ENCODE measurements around the gene SLC44A1. TPM values are rescaled to one million over a fixed set of nuclear protein-coding genes. Genes with fewer than 3 reads are reported as not detected.

Gene SLC44A1
- total RNA-seq, 1 donor = 60.5 TPM

GRCh38 chr9:105393576-105394344 is 149.3 kb downstream of the SLC44A1 start:
- no peak for TF ChIP-seq CTCF (IDR thresholded peaks at IDR 0.05; ENCODE audit: insufficient read depth, low read length)
- DNase-seq (ENCODE audit: low read depth) = no peak
- H3K4me3 ChIP-seq (ENCODE audit: low read depth, low read length) = no peak overlapping the region

- no peak for TF ChIP-seq CTCF (IDR thresholded peaks at IDR 0.05; ENCODE audit: insufficient read depth, low read length)
- no peak overlapping the region for H3K4me3 ChIP-seq (ENCODE audit: low read depth, low read length)
- DNase-seq (ENCODE audit: low read depth) = no peak
Measured at GRCh38 chr9:105396441-105396840, 152.0 kb downstream of the SLC44A1 start.

GRCh38 chr9:105396901-105397300 is 152.4 kb downstream of the SLC44A1 start:
- no peak for DNase-seq (ENCODE audit: low read depth)
- H3K4me3 ChIP-seq (ENCODE audit: low read depth, low read length) = no peak overlapping the region
- no peak for TF ChIP-seq CTCF (IDR thresholded peaks at IDR 0.05; ENCODE audit: insufficient read depth, low read length)

GRCh38 chr9:105399117-105399516 is 154.7 kb downstream of the SLC44A1 start:
- DNase-seq (ENCODE audit: low read depth) = no peak
- H3K4me3 ChIP-seq (ENCODE audit: low read depth, low read length) = no peak overlapping the region
- TF ChIP-seq CTCF (IDR thresholded peaks at IDR 0.05; ENCODE audit: insufficient read depth, low read length) = no peak

- H3K4me3 ChIP-seq (ENCODE audit: low read depth, low read length) = no peak overlapping the region
- peak; percentile 39 for TF ChIP-seq CTCF (IDR thresholded peaks at IDR 0.05; ENCODE audit: insufficient read depth, low read length)
- peak; percentile 57 for DNase-seq (ENCODE audit: low read depth)
Measured at GRCh38 chr9:105401651-105402050, 157.2 kb downstream of the SLC44A1 start.

- no peak overlapping the region for H3K4me3 ChIP-seq (ENCODE audit: low read depth, low read length)
- TF ChIP-seq CTCF (IDR thresholded peaks at IDR 0.05; ENCODE audit: insufficient read depth, low read length) = no peak
- no peak for DNase-seq (ENCODE audit: low read depth)
Measured at GRCh38 chr9:105403552-105404248, 159.2 kb downstream of the SLC44A1 start.

Measured in fibroblast of the aortic adventitia (primary cell).